ENCODE measurements around the gene VWC2L.
A peak's percentile ranks its signal among the peaks of the same experiment; 100 is the strongest.

DNA sequence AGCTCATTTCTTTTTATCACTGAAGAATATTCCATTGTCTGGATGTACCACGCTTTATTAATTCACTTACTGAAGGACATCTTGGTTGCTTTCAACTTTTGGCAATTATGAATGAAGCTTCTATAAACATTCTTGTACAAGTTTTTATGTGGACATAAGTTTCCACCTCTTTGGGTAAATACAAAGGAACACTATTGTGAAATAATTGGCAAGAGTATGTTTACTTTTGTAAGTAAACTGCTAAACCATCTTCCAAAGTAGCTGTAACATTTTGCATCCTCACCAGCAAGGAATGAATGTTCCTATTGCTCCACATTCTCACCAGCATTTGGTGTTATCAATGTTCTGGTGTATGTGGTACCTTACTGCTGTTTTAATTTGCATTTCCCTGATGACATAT is 15.8 kb upstream of the VWC2L start:
- no peak for TF ChIP-seq POLR2A (IDR thresholded peaks at IDR 0.05; ENCODE audit: low read length)
- no peak for TF ChIP-seq MYC (IDR thresholded peaks at IDR 0.05; ENCODE audit: borderline replicate concordance, low read length)
- no peak for TF ChIP-seq CTCF (IDR thresholded peaks at IDR 0.05)
- TF ChIP-seq, protein P1, sequence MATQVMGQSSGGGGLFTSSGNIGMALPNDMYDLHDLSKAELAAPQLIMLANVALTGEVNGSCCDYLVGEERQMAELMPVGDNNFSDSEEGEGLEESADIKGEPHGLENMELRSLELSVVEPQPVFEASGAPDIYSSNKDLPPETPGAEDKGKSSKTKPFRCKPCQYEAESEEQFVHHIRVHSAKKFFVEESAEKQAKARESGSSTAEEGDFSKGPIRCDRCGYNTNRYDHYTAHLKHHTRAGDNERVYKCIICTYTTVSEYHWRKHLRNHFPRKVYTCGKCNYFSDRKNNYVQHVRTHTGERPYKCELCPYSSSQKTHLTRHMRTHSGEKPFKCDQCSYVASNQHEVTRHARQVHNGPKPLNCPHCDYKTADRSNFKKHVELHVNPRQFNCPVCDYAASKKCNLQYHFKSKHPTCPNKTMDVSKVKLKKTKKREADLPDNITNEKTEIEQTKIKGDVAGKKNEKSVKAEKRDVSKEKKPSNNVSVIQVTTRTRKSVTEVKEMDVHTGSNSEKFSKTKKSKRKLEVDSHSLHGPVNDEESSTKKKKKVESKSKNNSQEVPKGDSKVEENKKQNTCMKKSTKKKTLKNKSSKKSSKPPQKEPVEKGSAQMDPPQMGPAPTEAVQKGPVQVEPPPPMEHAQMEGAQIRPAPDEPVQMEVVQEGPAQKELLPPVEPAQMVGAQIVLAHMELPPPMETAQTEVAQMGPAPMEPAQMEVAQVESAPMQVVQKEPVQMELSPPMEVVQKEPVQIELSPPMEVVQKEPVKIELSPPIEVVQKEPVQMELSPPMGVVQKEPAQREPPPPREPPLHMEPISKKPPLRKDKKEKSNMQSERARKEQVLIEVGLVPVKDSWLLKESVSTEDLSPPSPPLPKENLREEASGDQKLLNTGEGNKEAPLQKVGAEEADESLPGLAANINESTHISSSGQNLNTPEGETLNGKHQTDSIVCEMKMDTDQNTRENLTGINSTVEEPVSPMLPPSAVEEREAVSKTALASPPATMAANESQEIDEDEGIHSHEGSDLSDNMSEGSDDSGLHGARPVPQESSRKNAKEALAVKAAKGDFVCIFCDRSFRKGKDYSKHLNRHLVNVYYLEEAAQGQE (IDR thresholded peaks at IDR 0.05): no peak
- no peak for TF ChIP-seq RNF2 (IDR thresholded peaks at IDR 0.05; ENCODE audit: borderline replicate concordance, low read depth)
- TF ChIP-seq RFX5 (IDR thresholded peaks at IDR 0.05): no peak
- peak in 1 of 2 experiments; percentile 14; a peak in 1 of 4 replicates for TF ChIP-seq CEBPB (IDR thresholded peaks at IDR 0.05)
- TF ChIP-seq EHMT2 (IDR thresholded peaks at IDR 0.05; ENCODE audit: low read depth): no peak
- TF ChIP-seq EP300 (IDR thresholded peaks at IDR 0.05): no peak
- TF ChIP-seq JUN (IDR thresholded peaks at IDR 0.05): no peak
- TF ChIP-seq HMGXB4 (CRISPR knock-in tag; IDR thresholded peaks at IDR 0.05; ENCODE audit: borderline replicate concordance): no peak
